Lower leg skin (tissue), 3 donors: ENCODE data around the gene P2RY2.

ENCODE experiments used
- CTCF ChIP-seq, 3 donors: fragments of 450-650 bp; IDR thresholded peaks; one replicate each; pipeline ENCODE4 v1.5.1; 2016; ENCODE audit warnings: antibody characterized with exemption in 3 of 3, mild to moderate bottlenecking in 3 of 3, moderate library complexity in 2 of 3
- POLR2A ChIP-seq, 2 donors: fragments of 450-650 bp; IDR thresholded peaks; one replicate each; pipeline ENCODE4 v1.6.1; 2016 to 2017; ENCODE audit warnings: antibody characterized with exemption in 2 of 2, mild to moderate bottlenecking in 1 of 2, moderate library complexity in 1 of 2

DNA sequence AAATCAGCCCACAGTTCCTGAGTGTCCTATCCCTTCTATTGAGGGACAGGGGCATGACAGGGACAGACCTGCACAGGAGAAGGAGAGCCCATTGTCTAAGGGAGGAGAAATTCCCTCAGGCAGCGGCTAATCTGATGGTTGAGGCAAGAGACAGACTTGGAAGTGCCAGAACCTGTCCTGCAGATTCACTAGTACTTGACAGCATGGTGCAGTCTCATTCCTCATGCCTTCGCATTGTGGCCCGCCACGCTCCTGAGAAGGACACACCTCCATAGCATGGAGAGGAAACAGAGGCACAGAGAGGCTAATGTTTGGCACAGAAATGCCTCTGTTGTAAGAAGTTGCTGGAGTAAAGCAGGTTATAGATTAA, 57.3 kb downstream of the P2RY2 start:
- no peak for TF ChIP-seq CTCF (IDR thresholded peaks at IDR 0.05)
- TF ChIP-seq POLR2A (IDR thresholded peaks at IDR 0.05) = no peak
